Choroid plexus epithelial cell (primary cell): Measurements from ENCODE around the gene RAD51B.

ENCODE experiments used
- DNase-seq: peaks from one replicate; pipeline ENCODE4 v3.0.0-alpha.2; 2010; ENCODE audit warnings: low read depth
- H3K4me3 ChIP-seq: 2 replicates; pipeline ENCODE4 v1.5.1; 2011; ENCODE audit warnings: low read depth, mild to moderate bottlenecking, control low read depth, low read length, moderate library complexity
- TF ChIP-seq, protein P1 (sequence below): conservative IDR thresholded peaks from 2 replicates; pipeline ENCODE4 v1.5.1; 2011; ENCODE audit warnings: low read depth, mild to moderate bottlenecking, control low read depth, inconsistent platforms, low read length, moderate library complexity

RAD51B gene

DNA sequence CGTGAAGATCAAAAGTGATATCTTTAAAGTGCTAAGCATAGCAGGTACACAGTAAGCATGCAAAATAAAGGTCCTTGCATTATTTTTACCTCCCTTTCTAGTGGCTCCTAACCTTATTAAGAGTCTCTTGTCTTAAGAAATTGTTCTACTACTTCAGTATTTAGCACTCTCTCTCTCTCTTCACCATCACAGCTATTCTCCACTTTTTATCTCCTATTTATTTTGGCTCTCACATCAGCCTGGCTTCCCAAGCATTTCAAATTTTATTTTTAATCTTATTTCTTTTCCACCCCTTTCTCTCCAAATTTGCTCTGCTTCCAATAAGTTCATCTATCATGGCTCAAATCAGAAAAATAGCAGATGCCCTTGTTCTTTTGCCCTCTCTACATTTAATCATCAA lies 212.6 kb downstream of the RAD51B start:
- no peak for DNase-seq
- H3K4me3 ChIP-seq: no peak overlapping the region
- TF ChIP-seq, protein P1, sequence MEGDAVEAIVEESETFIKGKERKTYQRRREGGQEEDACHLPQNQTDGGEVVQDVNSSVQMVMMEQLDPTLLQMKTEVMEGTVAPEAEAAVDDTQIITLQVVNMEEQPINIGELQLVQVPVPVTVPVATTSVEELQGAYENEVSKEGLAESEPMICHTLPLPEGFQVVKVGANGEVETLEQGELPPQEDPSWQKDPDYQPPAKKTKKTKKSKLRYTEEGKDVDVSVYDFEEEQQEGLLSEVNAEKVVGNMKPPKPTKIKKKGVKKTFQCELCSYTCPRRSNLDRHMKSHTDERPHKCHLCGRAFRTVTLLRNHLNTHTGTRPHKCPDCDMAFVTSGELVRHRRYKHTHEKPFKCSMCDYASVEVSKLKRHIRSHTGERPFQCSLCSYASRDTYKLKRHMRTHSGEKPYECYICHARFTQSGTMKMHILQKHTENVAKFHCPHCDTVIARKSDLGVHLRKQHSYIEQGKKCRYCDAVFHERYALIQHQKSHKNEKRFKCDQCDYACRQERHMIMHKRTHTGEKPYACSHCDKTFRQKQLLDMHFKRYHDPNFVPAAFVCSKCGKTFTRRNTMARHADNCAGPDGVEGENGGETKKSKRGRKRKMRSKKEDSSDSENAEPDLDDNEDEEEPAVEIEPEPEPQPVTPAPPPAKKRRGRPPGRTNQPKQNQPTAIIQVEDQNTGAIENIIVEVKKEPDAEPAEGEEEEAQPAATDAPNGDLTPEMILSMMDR: no peak

DNA sequence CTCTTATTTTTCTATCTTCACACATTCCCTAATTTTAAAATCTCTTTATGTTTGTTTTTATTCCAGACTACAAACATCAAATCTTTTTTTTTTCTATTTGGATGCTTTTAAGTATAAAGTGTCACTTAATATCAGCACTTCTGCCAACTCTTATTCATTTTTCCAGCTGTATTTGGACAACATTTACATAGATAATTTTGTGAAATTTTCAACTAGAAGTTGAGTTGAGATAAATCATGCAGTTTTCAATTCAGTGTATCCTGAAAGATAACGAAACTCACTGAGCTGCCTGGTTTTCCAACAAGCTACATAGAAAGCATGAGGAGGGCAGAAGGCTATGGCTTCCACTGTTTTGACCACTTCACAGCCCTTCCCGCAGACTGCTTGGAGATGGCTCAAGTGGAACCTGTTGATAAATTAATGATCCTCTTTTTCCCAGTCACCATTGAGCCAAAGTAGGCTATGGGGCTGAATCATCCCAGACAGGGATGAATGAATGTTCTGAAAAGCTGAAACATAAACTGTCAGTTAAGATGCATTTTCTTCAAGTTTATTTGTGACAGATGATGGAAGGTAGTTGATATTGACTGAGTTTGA lies 213.9 kb downstream of the RAD51B start:
- DNase-seq: no peak
- TF ChIP-seq, protein P1: no peak
- H3K4me3 ChIP-seq: no peak overlapping the region

DNA sequence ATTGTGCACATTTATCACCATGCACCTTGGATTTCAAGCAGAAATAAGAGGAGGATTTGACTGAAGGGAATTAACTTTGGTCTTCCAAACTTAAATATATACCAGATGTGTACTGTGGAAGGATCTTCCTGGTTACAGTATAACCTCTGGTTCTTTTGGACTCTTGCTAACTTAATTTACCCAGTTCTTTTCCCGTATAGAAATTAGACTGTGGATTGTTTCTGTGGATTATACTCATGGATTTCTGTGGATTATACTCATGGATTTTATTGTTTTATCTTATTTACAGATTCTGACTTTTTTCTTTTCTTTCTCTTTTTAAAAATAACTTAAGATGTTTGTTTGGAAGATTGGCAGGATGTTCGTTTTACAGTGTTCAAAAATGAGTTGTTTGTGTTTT lies 215.3 kb downstream of the RAD51B start:
- TF ChIP-seq, protein P1: no peak
- no peak for DNase-seq
- H3K4me3 ChIP-seq: no peak overlapping the region

DNA sequence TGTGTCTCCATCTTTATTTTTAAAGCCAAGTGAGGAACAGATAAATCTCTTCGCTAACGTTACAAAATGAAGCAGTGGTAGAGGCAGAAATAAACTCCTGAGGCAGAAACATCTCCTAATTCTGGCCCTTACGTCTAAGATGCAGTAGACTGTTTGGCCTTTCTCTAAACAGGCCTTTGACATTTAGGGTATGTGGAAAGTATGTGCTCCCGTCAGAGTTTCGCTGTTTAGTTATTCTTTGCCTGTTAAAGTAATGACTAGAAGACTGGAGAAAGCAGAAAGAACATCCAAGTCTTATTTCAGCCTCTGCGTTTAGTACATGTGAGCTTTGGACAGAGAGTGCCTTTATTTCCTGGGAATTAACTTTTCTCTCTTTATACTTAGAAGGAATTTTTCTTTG lies 216.6 kb downstream of the RAD51B start:
- no peak for DNase-seq
- TF ChIP-seq, protein P1: no peak
- H3K4me3 ChIP-seq: no peak overlapping the region

DNA sequence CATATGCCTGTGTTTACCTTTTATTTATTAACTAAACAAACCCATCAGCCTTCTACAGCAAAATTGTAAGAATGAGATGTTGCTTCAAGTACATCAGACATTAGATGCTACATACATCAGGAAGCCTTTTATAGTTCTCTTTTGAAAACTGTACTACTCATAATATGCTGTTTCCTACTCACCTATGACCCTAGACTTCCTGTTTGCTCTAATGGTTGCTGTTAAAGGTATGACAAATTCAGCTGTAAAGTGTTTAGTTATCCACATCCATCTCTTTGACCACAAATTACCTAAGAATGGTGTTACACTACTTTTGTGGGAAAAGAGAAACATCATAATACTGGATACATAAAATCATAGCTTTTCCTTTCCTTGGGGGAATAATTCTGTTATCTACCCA lies 220.0 kb downstream of the RAD51B start:
- TF ChIP-seq, protein P1: no peak
- no peak for DNase-seq
- no peak overlapping the region for H3K4me3 ChIP-seq

DNA sequence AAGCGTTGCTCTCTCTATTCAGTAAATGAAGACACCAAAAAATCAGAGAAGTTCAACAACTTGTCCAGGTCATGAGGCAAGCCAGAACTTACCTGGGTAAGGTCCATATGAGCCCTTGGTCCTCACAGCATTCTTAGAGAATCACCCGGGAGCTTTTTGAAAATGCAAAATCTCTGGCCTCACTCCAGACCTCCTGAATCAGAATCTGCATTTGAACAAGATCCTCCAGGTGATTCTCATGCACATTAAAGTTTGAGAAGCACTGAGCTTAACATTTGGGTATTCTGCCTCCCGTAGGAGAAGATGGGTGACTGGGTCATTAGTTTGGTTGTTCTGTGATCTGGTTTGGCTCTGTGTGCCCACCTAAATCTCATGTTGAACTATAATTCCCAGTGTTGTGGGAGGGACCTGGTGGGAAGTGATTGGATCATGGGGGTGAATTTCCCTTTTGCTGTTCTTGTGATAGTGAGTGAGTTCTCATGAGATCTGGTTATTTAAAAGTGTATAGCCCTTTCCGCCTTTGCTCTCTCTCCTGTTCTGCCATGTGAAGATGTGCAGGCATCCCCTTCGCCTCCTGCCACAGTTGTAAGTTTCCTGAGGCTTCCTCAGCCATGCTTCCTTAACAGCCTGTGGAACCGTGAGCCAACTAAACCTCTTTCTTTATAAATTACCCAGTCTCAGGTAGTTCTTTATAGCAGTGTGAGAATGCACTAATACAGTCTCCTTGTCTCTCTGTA lies 221.2 kb downstream of the RAD51B start:
- no peak overlapping the region for H3K4me3 ChIP-seq
- TF ChIP-seq, protein P1: no peak
- DNase-seq: no peak

DNA sequence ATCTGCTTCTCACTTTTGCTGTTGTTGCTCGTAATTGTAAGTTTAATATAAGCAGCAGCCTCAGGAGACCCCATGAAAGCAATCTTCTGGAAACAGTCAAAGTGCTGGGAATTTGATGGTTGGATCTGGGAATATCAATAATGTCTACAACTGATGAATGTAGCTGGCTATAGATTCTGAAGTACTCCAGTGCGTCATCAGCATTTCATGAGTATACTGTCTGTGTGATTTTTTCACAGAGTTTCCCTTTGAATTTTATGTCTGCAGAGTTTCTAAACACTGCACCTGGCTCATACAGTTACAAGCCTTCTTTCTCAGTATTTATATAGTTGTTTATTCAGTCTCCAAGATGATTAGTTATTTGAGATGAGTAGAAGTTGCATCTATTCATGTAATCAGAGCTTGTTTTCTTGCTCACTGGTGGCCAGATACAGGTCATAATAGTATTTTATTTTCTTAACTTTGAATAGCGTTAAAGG lies 222.3 kb downstream of the RAD51B start:
- DNase-seq: no peak
- no peak overlapping the region for H3K4me3 ChIP-seq
- TF ChIP-seq, protein P1: no peak
